Keratinocyte (primary cell): ENCODE results near the gene CIBAR2.

Experiments
- CTCF ChIP-seq, 3 experiments: IDR thresholded peaks in 1 of 3; conservative IDR thresholded peaks in 1 of 3; optimal IDR thresholded peaks in 1 of 3; 2 replicates in 2 of 3; 3 replicates in 1 of 3; pipeline versions ENCODE3 to v1.5.1; 2011; ENCODE audit warnings: low read length in 3 of 3, mild to moderate bottlenecking in 3 of 3, moderate library complexity in 2 of 3, control low read depth in 1 of 3, inconsistent platforms in 1 of 3; ENCODE audit not compliant: insufficient read depth in 2 of 3; ENCODE audit errors: extremely low read depth in 1 of 3
- EZH2 ChIP-seq: IDR thresholded peaks from one replicate; pipeline ENCODE4 v1.6.1; 2012; ENCODE audit warnings: inconsistent platforms, mild to moderate bottlenecking, low read length, moderate library complexity

GRCh38 chr16:85101956-85102630 lies 10.2 kb downstream of the CIBAR2 start:
- TF ChIP-seq CTCF (optimal IDR thresholded peaks at IDR 0.05 in 1 of 3, IDR thresholded peaks at IDR 0.05 in 1 of 3, conservative IDR thresholded peaks at IDR 0.05 in 1 of 3; ENCODE audit: extremely low read depth in 1 of 3, insufficient read depth in 2 of 3, low read length in 3 of 3) (no peak), EZH2 (no peak)
